Embryonic facial prominence (tissue), 1 donor: ENCODE measurements around the gene FBXO44.
"Not testable (repeated sequence)": the region's sequence is repeated elsewhere in the genome, so short reads cannot be mapped to it uniquely, and the experiment has no call there.

ENCODE experiments used
- DNase-seq: peaks from one replicate; pipeline ENCODE4 v3.0.0-alpha.2; 2016; ENCODE audit errors: extremely low spot score

Gene FBXO44, protein sequence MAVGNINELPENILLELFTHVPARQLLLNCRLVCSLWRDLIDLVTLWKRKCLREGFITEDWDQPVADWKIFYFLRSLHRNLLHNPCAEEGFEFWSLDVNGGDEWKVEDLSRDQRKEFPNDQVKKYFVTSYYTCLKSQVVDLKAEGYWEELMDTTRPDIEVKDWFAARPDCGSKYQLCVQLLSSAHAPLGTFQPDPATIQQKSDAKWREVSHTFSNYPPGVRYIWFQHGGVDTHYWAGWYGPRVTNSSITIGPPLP

DNA sequence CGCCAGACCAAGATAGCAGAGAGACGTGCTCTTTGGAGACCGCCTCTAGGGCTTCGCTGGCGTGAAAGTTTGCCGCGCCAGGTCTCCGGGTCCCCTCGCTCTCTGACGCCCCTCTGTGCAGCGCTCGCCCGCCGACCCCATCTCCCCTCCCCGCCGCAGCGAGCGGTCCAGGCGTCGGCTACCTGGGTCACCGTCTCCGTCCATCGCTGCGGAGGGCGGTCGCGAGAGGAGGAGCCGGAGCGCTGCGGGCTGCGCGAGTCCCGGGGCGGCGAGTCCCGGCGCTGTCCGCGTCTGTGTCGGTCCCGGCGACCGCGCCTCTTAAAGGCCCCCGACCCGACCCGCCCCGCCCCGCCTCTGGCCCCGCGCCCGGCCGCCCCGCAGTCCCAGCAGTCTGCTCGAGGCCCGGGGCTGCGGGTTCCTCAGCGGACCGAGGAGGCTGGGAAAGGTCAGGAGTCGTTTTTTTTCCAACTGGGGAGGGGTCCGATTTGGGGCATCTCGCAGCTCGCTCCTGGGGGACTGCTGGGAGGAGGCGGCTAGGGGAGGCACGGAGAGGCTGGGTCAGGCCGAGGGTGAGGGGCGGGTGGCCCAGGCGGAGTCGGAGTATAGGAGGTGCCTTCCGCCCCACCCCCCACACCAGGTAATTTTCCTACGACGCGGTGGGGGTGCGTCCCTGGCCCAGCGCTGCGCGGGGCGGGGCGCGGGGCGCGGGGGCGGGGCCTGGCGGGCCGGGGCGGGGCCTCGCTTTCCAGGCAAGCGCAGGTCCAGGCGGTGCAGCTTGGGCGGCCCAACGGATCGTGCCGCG, at the start of gene FBXO44, which contains the start of gene FBXO2:
FBXO44 (plus strand) TSS at position 741 of the 802 bp plus-strand sequence. CDS start 959 bp downstream, outside the sequence.
FBXO2 (minus strand) TSS at position 293 of the 802 bp plus-strand sequence; CDS start at position 204, 89 bp downstream.
- no peak for DNase-seq

DNA sequence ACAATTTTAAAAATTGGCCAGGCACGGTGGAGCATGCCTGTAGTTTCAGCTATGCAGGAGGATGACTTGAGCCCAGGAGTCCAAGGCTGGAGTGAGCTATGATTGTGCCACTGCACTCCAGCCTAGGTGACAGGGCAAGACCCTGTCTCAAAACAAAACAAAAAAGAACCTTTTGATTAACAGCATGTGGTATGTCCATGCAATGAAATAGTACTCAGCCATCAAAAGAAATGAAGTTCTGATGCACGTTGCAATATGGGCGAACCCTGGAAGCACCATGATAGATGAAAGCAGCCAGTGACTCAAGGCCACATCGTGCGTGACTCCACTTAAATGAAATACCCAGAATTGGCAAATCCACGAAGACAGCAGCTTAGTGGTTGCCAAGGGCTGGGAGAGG, 47.9 kb upstream of the FBXO44 start:
- no peak for DNase-seq

DNA sequence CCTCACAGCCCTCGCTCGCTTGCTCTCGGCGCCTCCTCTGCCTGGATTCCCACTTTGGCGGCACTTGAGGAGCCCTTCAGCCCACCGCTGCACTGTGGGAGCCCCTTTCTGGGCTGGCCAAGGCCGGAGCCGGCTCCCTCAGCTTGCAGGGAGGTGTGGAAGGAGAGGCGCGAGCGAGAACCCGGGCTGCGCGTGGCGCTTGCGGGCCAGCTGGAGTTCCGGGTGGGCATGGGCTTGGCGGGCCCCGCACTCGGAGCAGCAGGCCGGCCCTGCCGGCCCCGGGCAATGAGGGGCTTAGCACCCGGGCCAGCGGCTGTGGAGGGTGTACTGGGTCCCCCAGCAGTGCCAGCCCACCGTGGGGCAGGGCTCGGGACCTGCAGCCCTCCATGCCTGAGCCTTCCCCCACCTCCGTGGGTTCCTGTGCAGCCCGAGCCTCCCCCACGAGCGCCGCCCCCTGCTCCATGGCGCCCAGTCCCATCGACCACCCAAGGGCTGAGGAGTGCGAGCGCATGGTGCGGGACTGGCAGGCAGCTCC, 46.0 kb upstream of the FBXO44 start:
- DNase-seq = not testable (repeated sequence)

DNA sequence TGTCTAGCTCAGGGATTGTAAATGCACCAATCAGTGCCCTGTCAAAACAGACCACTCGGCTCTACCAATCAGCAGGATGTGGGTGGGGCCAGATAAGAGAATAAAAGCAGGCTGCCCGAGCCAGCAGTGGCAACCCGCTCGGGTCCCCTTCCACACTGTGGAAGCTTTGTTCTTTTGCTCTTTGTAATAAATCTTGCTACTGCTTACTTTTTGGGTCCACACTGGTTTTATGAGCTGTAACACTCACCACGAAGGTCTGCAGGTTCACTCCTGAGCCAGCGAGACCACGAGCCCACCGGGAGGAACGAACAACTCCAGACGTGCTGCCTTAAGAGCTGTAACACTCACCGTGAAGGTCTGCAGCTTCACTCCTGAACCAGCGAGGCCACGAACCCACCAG, 45.3 kb upstream of the FBXO44 start:
- DNase-seq = not testable (repeated sequence)

DNA sequence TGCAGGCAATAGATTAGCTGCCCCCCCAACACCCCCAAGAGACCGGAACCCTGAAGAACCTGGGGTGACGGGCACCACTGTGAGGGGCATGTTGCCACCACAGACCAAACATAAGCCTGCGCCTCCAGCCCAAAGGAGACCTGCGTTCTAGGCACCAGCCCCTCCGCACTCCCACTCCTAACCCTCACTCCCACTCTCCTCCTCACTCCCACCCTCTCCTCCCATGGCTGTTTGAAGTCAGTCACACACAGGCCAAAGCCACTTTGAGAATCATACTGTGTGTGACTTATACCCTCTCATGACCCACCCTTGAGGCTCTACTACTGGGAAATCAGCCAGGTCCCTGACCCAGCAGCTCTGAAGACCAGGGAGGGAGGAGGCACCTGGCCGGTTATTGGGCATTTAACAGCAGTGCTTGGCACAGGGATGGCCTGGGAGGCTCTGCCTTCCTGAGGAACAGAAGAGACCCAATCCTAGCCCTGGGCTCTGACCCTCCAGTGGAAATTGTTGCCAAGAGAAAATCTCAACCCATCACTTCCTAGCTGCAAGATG, 44.0 kb upstream of the FBXO44 start:
- no peak for DNase-seq

DNA sequence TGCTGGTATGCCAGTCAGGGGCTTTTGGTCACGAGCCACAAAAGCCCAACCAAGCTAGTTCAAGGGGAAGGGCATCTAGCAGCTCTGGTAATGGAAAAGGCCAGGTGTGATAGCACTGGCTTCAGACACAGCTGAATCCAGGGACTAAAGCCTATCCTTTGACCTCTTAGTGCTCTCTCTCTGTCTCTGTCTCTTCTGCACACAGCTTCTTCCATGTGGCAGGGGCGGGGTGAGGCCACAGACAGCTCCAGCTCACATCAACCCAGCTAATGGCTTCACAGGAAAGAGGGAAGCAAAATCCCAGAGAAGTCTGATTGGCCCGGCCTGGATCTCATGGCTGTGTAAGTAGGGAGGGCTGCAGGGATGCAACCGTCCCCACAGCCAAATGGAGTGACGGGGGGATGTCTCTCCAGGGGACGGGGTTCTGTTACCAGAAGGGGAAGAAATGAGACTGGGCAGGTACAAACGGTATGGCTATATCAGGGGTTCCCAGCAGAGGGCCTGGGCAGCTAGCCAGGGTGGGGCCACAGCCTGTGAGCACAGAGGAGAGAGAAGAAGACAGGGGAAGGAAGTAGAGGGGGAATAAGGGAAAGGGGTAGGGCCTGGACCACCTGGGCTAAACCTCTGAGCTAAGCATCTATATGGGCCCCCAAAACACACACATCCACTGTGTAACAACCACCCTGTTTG, 42.9 kb upstream of the FBXO44 start:
- no peak for DNase-seq

DNA sequence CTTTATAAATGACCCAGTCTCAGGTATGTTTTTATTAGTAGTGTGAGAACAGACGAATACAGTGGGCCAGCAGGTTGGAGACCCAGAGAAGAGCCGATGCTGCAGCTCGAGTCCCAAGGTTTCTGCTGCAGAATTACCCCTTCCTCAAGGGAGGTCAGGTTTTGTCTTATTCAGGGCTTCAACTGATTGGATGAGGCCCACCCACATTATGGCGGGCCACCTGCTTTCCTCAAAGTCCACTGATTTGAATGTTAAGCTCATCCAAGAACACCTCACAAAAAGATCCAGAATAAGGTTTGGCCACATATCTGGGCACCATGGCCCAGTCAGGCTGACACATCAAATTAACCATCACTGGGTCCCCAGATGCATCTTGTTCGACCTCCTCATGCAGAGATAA, 41.3 kb upstream of the FBXO44 start:
- no peak for DNase-seq

DNA sequence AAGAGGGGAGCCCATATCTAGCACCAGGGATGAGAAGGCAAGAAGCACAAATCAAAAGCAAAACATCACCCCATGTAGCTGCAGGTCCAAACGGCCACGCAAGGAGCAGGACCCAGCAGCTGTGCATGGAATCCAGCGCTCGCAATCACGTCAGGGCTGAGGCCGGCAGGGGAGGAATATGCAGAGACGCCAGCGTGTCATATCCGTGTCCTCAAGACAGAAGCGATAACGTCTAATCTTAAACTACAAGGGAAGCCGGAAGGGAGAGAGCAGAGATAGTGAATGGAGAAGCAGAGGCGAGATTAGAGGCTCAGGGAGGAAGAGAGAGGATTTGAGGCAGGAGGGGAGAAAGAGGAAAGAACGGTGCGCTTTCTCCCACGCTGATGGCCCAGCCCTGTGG, 39.6 kb upstream of the FBXO44 start:
- DNase-seq = no peak

DNA sequence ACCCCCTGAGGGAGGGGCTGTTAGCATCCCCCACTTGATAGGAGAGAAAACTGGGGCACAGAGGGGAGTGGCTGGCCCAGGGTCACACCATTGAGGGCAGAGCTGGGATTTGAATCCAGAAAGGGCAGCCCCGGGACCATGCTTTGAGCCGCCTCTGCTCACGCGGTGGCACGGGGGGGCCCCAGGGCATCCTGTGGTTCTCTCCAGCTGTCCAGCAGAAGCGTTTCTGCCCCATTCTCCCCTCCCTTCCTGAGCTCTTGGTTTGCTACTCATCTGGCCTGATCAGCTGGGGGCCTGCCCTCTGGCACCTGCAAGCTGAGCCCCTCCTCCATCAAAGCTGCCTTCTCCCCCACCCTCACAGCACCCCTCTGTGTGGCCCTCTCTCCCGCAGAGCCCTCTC, 37.9 kb upstream of the FBXO44 start:
- DNase-seq = no peak

DNA sequence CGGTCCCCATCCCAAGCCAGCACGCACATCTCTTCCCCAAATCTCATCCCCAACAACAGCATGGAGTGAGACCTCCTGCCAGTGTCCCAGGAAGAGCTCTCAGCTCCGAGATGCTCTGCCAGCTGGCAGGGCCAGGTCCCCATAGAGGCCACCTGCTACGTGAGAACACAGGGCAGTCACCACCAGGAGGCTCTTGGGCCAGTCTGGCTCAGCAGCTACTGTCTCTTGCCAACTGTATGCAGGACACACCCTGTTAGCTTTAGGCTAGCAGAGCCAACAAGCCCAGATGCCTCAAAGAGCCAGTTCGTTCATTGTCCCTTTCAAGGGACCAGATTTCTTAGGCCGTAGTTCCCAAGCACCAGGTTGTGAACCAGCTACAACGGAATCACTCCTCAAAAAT, 37.4 kb upstream of the FBXO44 start:
- DNase-seq = no peak

DNA sequence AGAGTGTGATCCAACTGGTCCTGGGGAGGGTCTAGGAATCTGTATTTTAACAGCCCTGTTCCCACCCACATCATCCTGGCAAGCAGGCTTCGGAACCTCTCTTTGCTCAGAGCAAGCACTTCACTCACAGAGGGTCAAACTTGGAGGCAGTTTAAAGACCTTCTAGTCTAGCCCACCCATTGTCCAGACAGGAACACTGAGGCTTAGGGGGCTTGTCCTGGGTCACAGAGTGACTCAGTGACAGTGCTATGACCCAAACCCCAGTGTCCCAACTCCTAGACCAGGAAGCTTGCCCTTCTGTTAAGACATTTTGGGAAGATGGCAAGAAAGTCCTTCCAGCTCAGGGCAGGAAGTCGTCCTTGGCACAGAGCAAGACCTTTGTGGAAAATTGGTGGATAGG, 36.9 kb upstream of the FBXO44 start:
- no peak for DNase-seq

DNA sequence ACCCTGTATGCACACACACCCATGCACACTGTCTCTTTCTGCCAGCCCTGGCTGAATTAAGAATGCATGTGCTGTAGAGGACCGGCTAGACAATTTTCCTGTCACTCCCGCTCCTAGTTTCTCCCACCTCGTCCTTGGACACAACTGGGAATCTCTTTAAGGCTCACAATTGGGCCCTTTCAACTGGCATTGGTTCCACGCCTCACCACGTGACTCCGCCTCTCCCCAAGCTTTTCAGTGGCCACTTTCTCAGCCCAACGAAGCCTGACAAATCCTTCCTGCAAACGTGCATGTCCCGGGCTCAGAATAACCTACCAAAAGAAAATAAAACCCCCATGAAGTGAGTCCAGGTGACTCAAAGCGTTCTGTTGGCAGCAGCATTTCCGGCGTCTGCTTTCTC, 34.3 kb upstream of the FBXO44 start:
- no peak for DNase-seq

DNA sequence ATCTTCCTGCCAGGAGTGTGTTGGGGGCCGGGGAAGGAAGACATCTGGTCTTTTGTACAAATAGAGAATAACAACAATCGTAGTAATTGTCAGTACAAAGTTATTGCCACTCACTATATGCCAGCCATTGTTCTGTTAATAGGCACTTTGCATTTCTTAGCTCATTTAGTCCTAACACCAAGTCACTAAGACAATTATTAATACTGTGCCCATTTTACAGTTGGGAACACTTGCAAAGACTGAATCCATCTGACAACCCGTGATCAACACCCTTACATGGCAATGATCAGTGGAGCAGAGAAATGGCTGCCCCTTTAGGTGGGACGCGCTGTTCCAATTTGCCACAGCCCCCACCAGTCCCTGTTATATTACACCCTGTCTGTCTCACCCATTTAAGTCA, 33.8 kb upstream of the FBXO44 start:
- no peak for DNase-seq

DNA sequence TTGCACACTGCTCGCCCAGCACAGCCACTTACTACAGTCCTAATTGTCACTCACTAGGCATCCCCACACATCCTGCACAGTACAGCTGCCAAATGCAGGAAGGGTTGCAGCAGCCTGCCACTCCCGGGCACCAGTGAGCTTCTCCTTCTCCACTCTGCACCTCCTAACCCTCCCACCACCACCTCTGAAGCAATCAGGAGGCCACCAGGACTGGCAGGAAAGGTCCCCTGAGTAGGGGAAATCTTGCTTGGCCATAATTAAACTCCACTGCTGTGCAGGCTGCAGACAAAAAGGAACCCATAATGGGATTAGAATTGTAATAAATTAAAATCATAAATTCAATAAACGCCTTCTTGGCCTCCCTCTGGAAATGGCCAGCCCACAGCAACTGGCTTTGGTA, 32.3 kb upstream of the FBXO44 start:
- no peak for DNase-seq

DNA sequence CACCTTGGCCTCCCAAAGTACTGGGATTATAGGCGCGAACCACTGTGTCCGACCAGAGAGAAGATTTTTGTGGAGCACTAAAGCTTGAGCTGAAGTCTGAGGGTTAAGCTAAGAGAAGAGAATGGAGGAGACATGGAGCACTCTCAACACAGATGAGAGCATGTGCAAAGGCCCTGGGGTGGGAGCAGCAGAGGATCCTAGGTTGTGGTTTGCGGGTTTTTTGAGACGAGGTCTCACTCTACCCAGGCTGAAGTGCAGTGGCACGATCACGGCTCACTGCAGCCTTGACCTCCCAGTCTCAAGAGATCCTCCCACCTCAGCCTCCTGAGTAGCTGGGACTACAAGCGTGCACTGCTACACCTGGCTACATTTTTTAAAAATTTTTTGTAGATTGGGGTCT, 31.0 kb upstream of the FBXO44 start:
- DNase-seq = no peak

DNA sequence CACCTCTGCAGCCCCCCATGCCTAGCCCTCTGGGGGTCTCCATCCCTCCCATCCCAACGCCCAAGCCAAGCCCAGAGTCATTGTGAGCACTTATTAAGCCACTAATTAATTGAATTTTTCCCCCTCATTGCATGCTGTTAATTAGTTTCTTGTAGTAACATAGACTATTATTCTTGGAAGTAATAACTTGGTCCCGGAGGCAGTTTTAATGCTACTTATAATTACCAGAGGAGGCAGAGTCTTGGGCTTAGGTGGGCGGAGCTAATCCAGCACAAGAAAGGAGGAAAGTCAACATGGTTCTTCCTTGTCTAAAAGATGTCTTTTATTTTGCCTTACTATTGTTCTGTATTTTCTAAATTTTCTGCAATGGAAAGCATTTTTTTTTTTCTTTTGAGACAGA, 28.1 kb upstream of the FBXO44 start:
- no peak for DNase-seq

DNA sequence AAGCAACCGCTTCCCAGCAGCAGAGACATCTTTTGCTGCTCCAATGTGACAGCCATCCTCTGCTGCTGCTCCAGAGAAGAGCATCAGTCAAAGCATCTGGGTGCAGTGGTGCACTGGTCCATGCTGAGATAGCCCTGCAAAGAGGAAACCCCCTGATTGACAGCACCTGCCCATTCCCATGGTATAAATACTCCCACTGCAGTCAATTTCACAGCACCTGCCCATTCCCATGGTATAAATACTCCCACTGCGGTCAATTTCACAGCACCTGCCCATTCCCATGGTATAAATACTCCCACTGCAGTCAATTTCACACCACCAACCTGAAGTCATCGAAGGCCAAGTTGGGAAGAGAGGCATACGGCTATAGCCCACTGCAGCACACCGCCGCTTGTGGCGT, 25.9 kb upstream of the FBXO44 start:
- no peak for DNase-seq

DNA sequence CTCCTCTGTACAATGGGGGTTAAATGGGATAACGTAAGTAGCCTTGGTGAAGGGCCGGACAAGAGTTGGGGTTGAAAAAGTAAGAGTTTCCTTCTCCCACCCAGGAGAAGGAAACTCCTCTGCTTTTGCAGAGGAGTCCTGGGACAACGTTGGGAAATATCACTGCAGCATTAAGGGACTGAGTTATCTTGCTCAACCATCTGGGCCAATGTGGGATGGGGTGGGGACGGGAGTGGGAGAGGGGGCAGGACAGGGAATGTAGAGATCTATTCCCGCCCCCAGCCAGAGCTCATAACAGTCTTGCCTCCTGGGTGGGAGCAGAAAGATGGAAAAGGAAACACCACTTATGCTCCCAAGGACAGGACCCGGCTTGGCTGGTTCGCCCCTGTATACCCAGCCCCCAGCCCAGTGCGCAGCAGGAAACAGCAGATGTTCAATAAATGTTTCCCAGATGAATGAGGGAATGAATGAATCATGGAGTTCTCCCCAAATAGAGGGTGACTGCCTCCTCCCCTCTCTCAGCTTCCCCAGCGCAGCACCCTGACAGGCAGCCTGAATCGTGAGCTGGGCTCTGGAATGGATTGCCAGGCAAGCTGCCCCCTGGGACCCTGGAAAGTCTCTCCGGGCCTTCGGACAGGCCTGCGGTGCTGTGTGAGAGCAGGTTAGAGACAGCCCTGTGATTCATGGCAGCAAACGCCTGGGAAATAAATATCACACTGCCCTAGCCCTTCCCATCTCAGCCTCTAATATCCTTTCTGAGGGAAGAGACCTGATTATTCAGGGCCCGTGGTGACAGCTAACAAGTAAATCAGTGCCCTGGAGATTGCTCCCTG, 25.3 kb upstream of the FBXO44 start:
- no peak for DNase-seq

DNA sequence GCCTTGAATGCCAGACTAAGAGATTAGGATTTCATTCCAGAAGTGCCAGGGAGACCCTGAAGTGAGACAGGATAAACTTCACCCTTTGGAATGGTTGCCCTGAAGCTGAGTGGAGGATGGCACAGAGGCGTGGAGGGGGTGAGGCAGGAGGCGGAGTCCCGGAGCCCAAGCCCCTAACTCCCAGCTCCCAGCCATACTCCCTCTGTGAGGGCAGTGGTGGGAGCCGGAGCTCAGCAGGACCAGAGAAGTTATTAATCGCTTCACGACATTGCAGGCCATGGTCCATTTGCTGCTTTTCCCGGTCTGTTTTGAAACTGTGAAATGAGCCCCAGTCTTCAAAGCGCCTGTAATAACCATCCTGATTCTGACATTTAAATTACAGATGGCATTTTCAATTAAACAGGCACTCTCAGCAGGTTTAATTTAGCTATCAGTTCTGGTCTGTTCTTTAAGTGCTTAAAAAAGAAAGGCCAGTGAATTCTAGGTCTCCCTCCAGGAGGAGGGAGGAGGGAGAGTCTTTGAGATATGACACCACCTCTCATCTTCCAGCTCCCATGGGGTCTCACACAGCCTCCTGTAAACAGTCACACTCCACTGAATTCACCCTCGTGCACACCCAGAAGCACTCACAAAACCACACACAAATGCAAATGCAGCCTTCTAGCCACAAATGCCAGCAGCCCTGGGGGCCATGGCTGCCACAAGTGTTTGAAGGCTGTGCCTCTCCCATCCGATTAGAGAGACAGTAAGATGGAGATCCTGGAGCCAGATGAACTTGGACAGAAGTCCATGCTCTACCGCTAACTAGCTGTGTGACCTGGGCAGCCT, 20.1 kb upstream of the FBXO44 start:
- DNase-seq = no peak

DNA sequence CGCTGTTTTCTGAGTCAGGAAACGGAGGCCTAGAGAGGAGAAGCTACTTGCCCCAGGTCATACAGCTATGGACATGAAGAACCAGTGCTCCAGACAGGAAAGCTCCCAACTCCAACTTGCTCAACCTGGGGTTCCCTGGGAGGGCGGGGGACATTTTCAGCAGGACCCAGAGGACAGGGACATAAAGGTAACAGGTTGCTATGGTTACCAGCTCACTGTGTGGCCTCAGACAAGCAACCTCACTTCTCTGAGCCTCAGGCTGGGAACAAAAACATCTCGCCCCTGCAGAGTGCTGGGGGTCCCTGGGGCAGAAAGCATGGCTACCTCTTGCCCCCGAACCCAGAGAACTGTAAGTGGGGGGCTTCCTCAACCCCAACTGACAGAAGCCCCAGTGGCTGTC, 16.6 kb upstream of the FBXO44 start:
- DNase-seq = no peak
